Measurements from ENCODE around the gene FLT3. TPM values are rescaled to one million over a fixed set of nuclear protein-coding genes. Genes with fewer than 3 reads are reported as not detected.
A peak's percentile ranks its signal among the peaks of the same experiment; 100 is the strongest.

FLT3 gene
- total and polyA plus RNA-seq, 12 donors = 0.07 to 0.95 (median 0.16) TPM; not detected in 5

GRCh38 chr13:27960362-27961226, 139.8 kb downstream of the FLT3 start:
- H3K27ac ChIP-seq = no peak overlapping the region
- H3K4me1 ChIP-seq = peaks cover 3 to 22% (median 17%) of the 10 kb centered on the region in 9 donors
- no peaks in the 10 kb centered on the region for H3K9me3 ChIP-seq
- intact Hi-C loops (cut with DNase I) = no loop called here
- H3K36me3 ChIP-seq = no peaks in the 10 kb centered on the region
- 1% methylated on average over 69 to 73 of the region's 73 CpGs for WGBS, 2 donors
- DNase-seq (peak; percentile 11 to 52), ATAC-seq (peak; percentile 16 to 78 (median 48))
- H3K27me3 ChIP-seq = peaks cover 22 to 100% (median 100%) of the 10 kb centered on the region in 7 donors
- peak in 8 of 9 donors; percentile 12 to 54 (median 44) for TF ChIP-seq CTCF (IDR thresholded peaks at IDR 0.05)
- H3K4me3 ChIP-seq = peak overlapping the region; percentile 0 to 46 (median 34)

GRCh38 chr13:27959976-27960361, 140.4 kb downstream of the FLT3 start:
- WGBS, 2 donors = 7 to 8% methylated on average over 14 of the region's 14 CpGs
- Histone ChIP-seq H3K36me3 (no peaks in the 10 kb centered on the region), H3K27me3 (peaks cover 26 to 100% (median 100%) of the 10 kb centered on the region in 7 donors), H3K9me3 (no peaks in the 10 kb centered on the region), H3K4me3 (peak overlapping the region in 9 of 10 donors; percentile 0 to 46 (median 34)), H3K4me1 (peaks cover 3 to 22% (median 17%) of the 10 kb centered on the region in 9 donors), H3K27ac (no peak overlapping the region)
- no peak for TF ChIP-seq CTCF (IDR thresholded peaks at IDR 0.05)
- intact Hi-C loops (cut with DNase I) = loop anchor here in 4 of 10 donors (10.0 kb wide), 1 partner anchor 125 kb away; no protein-coding TSS in a partner anchor
- no peak for DNase-seq
- ATAC-seq = no peak

GRCh38 chr13:27956576-27957300, 143.6 kb downstream of the FLT3 start:
- Histone ChIP-seq H3K9me3 (no peaks in the 10 kb centered on the region), H3K27ac (no peak overlapping the region), H3K4me1 (peaks cover 5 to 36% (median 33%) of the 10 kb centered on the region in 9 donors), H3K27me3 (peaks cover 34 to 100% (median 100%) of the 10 kb centered on the region in 7 donors), H3K4me3 (no peak overlapping the region), H3K36me3 (no peaks in the 10 kb centered on the region)
- ATAC-seq (no peak), DNase-seq (no peak)
- no peak for TF ChIP-seq CTCF (IDR thresholded peaks at IDR 0.05)
- 18 to 22% methylated on average over 5 of the region's 5 CpGs for WGBS, 2 donors
- intact Hi-C loops (cut with DNase I) = loop anchor here in 4 of 10 donors (10.0 kb wide), 1 partner anchor 122 kb away; no protein-coding TSS in a partner anchor

GRCh38 chr13:27955014-27955591, 145.3 kb downstream of the FLT3 start:
- Histone ChIP-seq H3K27ac (no peak overlapping the region), H3K4me3 (no peak overlapping the region), H3K36me3 (no peaks in the 10 kb centered on the region), H3K9me3 (peaks cover 0 to 5% (median 0%) of the 10 kb centered on the region in 11 donors), H3K27me3 (peaks cover 27 to 100% (median 96%) of the 10 kb centered on the region in 7 donors), H3K4me1 (peaks cover 2 to 24% (median 20%) of the 10 kb centered on the region in 9 donors)
- TF ChIP-seq CTCF (IDR thresholded peaks at IDR 0.05) = no peak
- ATAC-seq (no peak), DNase-seq (no peak)
- intact Hi-C loops (cut with DNase I) = loop anchor here in 4 of 10 donors (10.0 kb wide), 1 partner anchor 120 kb away; no protein-coding TSS in a partner anchor
- 42 to 44% methylated on average over 11 of the region's 11 CpGs for WGBS, 2 donors
